Measurements from ENCODE around the gene RALGAPA2.

GRCh38 chr20:20521736-20522135, 190.7 kb downstream of the RALGAPA2 start:
- TF ChIP-seq CTCF (conservative IDR thresholded peaks at IDR 0.05; ENCODE audit: low read depth in 2 of 2), result no peak
- TF ChIP-seq POLR2AphosphoS5 (IDR thresholded peaks at IDR 0.05; ENCODE audit: low read depth), result no peak
- no peak for TF ChIP-seq EZH2 (IDR thresholded peaks at IDR 0.05; ENCODE audit: low read depth, unreplicated experiment)
